ENCODE results near the gene TP53I11. TPM values are rescaled to one million over a fixed set of nuclear protein-coding genes. Genes with fewer than 3 reads are reported as not detected.

TP53I11 gene
- polyA plus RNA-seq, 3 donors, result 11.0 to 13.2 (median 11.3) TPM

DNA sequence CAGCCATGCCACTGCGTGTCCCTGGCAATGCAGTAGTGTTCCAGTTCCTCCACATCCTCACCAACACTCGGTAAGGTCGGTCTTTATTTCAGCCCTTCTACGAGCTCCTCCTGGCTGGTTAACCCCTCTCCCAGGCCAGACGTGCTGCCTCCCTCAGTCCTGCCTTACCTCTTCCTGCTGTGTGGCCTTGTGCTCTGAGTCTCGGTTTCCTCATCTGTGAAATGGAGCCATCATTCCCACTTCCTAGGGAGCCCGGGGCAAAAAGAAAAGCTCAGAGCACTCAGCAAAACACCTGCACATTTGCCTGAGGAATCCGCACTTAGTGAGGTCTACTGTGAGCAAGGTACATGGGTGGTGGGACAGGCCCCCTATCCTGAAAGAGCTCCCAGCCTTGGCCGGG lies 9.8 kb downstream of the TP53I11 start:
- H3K9ac ChIP-seq (ENCODE audit: insufficient read depth, low read length, poor library complexity, severe bottlenecking), result no peak overlapping the region
- H3K4me3 ChIP-seq (replicated peaks in 1 of 3; ENCODE audit: low read depth in 2 of 3, low read length in 3 of 3), result no peak overlapping the region
- Mint-ChIP-seq H3K4me3 (no peak overlapping the region), H3K4me1 (peaks cover 52% of the 10 kb centered on the region), H3K9me3 (peaks cover 0 to 3% (median 0%) of the 10 kb centered on the region in 7 donors), H3K27ac (peak overlapping the region in 1 of 7 donors; percentile 53), H3K27me3 (ENCODE audit: low read depth in 3 of 3) (peaks cover 2 to 5% (median 5%) of the 10 kb centered on the region in 3 donors), H3K36me3 (peaks cover 20 to 31% of the 10 kb centered on the region in 2 donors)
- WGBS (ENCODE audit: insufficient coverage), result 96% methylated on average over 6 of the region's 9 CpGs
- no peak overlapping the region for H3K27ac ChIP-seq (ENCODE audit: low read depth in 1 of 2, low read length in 2 of 2)
- DNase-seq, result no peak
- no peaks in the 10 kb centered on the region for H3K79me2 ChIP-seq (ENCODE audit: insufficient read depth, low read length)
- H2AFZ ChIP-seq (ENCODE audit: insufficient read depth, low read depth, low read length, poor library complexity, severe bottlenecking), result no peak overlapping the region
- H3K9me3 ChIP-seq (replicated peaks in 1 of 2; ENCODE audit: control insufficient read depth in 1 of 2, insufficient read depth in 1 of 2, low read length in 2 of 2), result no peaks in the 10 kb centered on the region
- intact Hi-C loops (cut with micrococcal nuclease), result loop anchor here in 1 of 2 donors (10.0 kb wide), 1 partner anchor 394 kb away; no protein-coding TSS in a partner anchor
- peaks cover 62% of the 10 kb centered on the region for H4K20me1 ChIP-seq (ENCODE audit: insufficient read depth, low read length)
- TF ChIP-seq, protein P1, sequence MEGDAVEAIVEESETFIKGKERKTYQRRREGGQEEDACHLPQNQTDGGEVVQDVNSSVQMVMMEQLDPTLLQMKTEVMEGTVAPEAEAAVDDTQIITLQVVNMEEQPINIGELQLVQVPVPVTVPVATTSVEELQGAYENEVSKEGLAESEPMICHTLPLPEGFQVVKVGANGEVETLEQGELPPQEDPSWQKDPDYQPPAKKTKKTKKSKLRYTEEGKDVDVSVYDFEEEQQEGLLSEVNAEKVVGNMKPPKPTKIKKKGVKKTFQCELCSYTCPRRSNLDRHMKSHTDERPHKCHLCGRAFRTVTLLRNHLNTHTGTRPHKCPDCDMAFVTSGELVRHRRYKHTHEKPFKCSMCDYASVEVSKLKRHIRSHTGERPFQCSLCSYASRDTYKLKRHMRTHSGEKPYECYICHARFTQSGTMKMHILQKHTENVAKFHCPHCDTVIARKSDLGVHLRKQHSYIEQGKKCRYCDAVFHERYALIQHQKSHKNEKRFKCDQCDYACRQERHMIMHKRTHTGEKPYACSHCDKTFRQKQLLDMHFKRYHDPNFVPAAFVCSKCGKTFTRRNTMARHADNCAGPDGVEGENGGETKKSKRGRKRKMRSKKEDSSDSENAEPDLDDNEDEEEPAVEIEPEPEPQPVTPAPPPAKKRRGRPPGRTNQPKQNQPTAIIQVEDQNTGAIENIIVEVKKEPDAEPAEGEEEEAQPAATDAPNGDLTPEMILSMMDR (IDR thresholded peaks at IDR 0.05), result no peak
- H3K36me3 ChIP-seq (replicated peaks in 1 of 2; ENCODE audit: control insufficient read depth in 1 of 2, insufficient read depth in 2 of 2, low read length in 2 of 2), result peaks cover 0 to 6% of the 10 kb centered on the region in 2 donors
- no peaks in the 10 kb centered on the region for H3K27me3 ChIP-seq (ENCODE audit: control insufficient read depth in 2 of 2, insufficient read depth in 2 of 2, low read length in 2 of 2)
- no peak overlapping the region for H3K4me2 ChIP-seq (replicated peaks; ENCODE audit: extremely low read depth, low read length, poor library complexity, severe bottlenecking)
- H3K4me1 ChIP-seq (ENCODE audit: control insufficient read depth in 1 of 2, insufficient read depth in 2 of 2, low read length in 2 of 2), result peaks cover 32 to 43% of the 10 kb centered on the region in 2 donors

DNA sequence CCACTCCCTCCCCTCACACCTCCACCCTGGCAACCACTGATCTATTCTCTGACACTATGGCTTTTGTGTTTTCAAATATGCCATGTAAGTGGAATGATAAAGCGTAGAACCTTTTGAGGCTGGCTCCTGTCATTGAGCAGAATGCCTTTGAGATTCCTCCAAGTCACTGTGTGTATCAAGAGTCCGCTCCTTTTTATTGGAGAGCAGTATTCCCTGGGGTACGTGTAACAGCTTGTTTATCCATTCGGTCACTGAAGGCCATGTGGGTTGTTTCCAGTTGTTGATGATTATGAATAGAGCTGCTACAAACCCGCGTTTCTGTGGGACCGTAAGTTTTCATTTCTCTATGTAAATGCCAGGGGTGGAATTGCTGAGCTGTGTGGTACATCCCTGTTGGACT lies 10.3 kb downstream of the TP53I11 start:
- DNase-seq, result no peak
- H3K27ac ChIP-seq (ENCODE audit: low read depth in 1 of 2, low read length in 2 of 2), result no peak overlapping the region
- peak overlapping the region in 2 of 7 donors; percentile 31 to 82 for H3K27ac Mint-ChIP-seq
- no peaks in the 10 kb centered on the region for H3K9me3 ChIP-seq (replicated peaks in 1 of 2; ENCODE audit: control insufficient read depth in 1 of 2, insufficient read depth in 1 of 2, low read length in 2 of 2)
- no peak overlapping the region for H3K9ac ChIP-seq (ENCODE audit: insufficient read depth, low read length, poor library complexity, severe bottlenecking)
- peaks cover 30 to 38% of the 10 kb centered on the region in 2 donors for H3K4me1 ChIP-seq (ENCODE audit: control insufficient read depth in 1 of 2, insufficient read depth in 2 of 2, low read length in 2 of 2)
- H3K4me1 Mint-ChIP-seq, result peaks cover 48% of the 10 kb centered on the region
- peaks cover 23 to 33% of the 10 kb centered on the region in 2 donors for H3K36me3 Mint-ChIP-seq
- peaks cover 60% of the 10 kb centered on the region for H4K20me1 ChIP-seq (ENCODE audit: insufficient read depth, low read length)
- peaks cover 0 to 5% of the 10 kb centered on the region in 2 donors for H3K36me3 ChIP-seq (replicated peaks in 1 of 2; ENCODE audit: control insufficient read depth in 1 of 2, insufficient read depth in 2 of 2, low read length in 2 of 2)
- no peak overlapping the region for H3K4me3 Mint-ChIP-seq
- H3K4me3 ChIP-seq (replicated peaks in 1 of 3; ENCODE audit: low read depth in 2 of 3, low read length in 3 of 3), result no peak overlapping the region
- TF ChIP-seq, protein P1 (IDR thresholded peaks at IDR 0.05), result no peak
- no peaks in the 10 kb centered on the region for H3K79me2 ChIP-seq (ENCODE audit: insufficient read depth, low read length)
- peaks cover 2 to 5% (median 5%) of the 10 kb centered on the region in 3 donors for H3K27me3 Mint-ChIP-seq (ENCODE audit: low read depth in 3 of 3)
- H3K27me3 ChIP-seq (ENCODE audit: control insufficient read depth in 2 of 2, insufficient read depth in 2 of 2, low read length in 2 of 2), result no peaks in the 10 kb centered on the region
- WGBS (ENCODE audit: insufficient coverage), result 100% methylated on average over 4 of the region's 7 CpGs
- H2AFZ ChIP-seq (ENCODE audit: insufficient read depth, low read depth, low read length, poor library complexity, severe bottlenecking), result no peak overlapping the region
- intact Hi-C loops (cut with micrococcal nuclease), result loop anchor here in 1 of 2 donors (10.0 kb wide), 1 partner anchor 394 kb away; no protein-coding TSS in a partner anchor
- H3K9me3 Mint-ChIP-seq, result peaks cover 0 to 3% (median 0%) of the 10 kb centered on the region in 7 donors
- no peak overlapping the region for H3K4me2 ChIP-seq (replicated peaks; ENCODE audit: extremely low read depth, low read length, poor library complexity, severe bottlenecking)
